IgD-negative memory B cell (primary cell): Measurements from ENCODE around the gene CWH43. TPM values are rescaled to one million over a fixed set of nuclear protein-coding genes. Genes with fewer than 3 reads are reported as not detected.
A peak's percentile ranks its signal among the peaks of the same experiment; 100 is the strongest.
"Not testable (repeated sequence)": the region's sequence is repeated elsewhere in the genome, so short reads cannot be mapped to it uniquely, and the experiment has no call there.

ENCODE experiments used
- H3K27ac Mint-ChIP-seq, 3 donors: one replicate each; pipeline ENCODE4 v1.8.0; 2020 to 2022; ENCODE audit warnings: mild to moderate bottlenecking in 3 of 3, mixed read lengths in 3 of 3, moderate library complexity in 1 of 3
- H3K27me3 Mint-ChIP-seq: one replicate; pipeline ENCODE4 v1.8.0; 2021; ENCODE audit warnings: mixed read lengths
- H3K36me3 Mint-ChIP-seq: one replicate; pipeline ENCODE4 v1.8.0; 2020; ENCODE audit warnings: mild to moderate bottlenecking, mixed read lengths
- H3K4me1 Mint-ChIP-seq, 3 donors: one replicate each; pipeline ENCODE4 v1.8.0; 2020 to 2022; ENCODE audit warnings: mixed read lengths in 3 of 3, mild to moderate bottlenecking in 1 of 3
- H3K4me3 Mint-ChIP-seq, 4 donors: one replicate each; pipeline ENCODE4 v1.8.0; 2020 to 2022; ENCODE audit warnings: mild to moderate bottlenecking in 4 of 4, mixed read lengths in 4 of 4, moderate library complexity in 3 of 4
- H3K9me3 Mint-ChIP-seq, 3 donors: one replicate each; pipeline ENCODE4 v1.8.0; 2020 to 2021; ENCODE audit warnings: mixed read lengths in 3 of 3, mild to moderate bottlenecking in 1 of 3
- polyA plus RNA-seq: library from polyadenylated mRNA; unstranded; fragments of 300-500 nt; fragmentation: Illumina TruSeq; gene quantifications from one replicate; pipeline ENCODE4 v1.2.3, GENCODE V29; 2021

CWH43 gene
- polyA plus RNA-seq, 1 donor from 2014 or later = not detected

DNA sequence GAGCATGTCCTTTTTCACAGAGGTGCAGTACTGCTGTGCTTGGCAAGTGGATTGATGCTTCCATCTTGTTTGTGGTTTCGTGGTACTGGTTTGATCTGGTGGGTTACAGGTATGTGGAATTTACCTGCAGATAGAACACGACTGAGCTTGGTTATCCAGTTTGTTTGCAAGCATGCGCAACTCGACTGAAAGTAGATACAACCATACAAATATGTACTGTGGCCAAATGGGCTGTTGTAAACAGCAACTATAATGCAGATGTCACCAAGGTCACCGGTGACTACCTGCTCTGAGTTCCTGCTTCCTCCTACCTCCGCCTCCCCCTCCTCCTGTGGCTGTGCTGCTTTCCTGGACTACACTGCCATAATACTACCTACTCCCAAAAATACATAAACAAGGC is 12.4 kb downstream of the CWH43 start:
- Mint-ChIP-seq H3K9me3 (peaks cover 0 to 5% (median 1%) of the 10 kb centered on the region in 3 donors), H3K36me3 (no peaks in the 10 kb centered on the region), H3K4me1 (no peaks in the 10 kb centered on the region), H3K27me3 (peaks cover 13% of the 10 kb centered on the region), H3K4me3 (no peak overlapping the region), H3K27ac (no peak overlapping the region)

DNA sequence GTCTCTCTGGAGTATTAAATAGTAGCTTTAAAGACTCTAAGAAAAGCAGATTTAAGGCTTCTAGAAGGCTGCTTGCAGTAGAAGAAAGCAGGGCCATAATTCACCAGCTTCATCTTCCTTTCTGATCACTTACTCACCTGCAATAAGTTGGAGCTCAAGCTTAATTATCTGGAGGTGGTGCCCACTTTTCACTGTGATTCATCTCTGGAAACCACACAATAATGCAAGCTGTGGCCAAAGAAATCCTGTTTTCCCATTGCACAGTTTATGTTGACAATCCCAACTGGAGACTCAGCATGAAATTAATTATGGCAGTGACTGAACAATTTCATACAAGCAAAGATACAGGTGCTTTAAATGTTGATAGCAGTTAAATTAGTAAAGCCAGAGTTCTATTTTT is 14.7 kb downstream of the CWH43 start:
- H3K27ac Mint-ChIP-seq = no peak overlapping the region
- H3K4me3 Mint-ChIP-seq = no peak overlapping the region

DNA sequence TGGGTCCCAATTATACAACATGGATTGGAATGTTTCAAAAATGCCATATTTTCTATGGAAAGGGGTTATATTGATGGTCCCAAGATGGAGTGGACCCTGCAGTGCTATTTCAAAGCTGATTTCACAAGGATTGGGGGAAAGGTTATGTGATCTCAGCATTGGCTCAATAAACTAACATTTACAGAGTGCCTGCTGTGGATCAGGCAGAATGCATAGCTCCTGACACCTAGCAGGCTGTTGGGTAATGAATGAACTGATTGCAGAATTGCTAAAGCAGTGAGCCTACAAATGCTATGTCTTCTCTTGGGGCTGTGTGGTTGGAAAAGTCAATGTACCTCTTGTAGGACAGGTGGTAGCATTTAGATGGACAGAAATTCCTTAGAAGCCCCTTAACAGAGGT is 16.9 kb downstream of the CWH43 start:
- H3K9me3 Mint-ChIP-seq = peaks cover 0 to 7% (median 1%) of the 10 kb centered on the region in 3 donors
- no peak overlapping the region for H3K27ac Mint-ChIP-seq
- peaks cover 9% of the 10 kb centered on the region for H3K27me3 Mint-ChIP-seq
- no peak overlapping the region for H3K4me3 Mint-ChIP-seq
- no peaks in the 10 kb centered on the region for H3K4me1 Mint-ChIP-seq
- H3K36me3 Mint-ChIP-seq = no peaks in the 10 kb centered on the region

More for the DNA sequence above, 14.7 kb downstream of the CWH43 start:
- Mint-ChIP-seq H3K27me3 (peaks cover 11% of the 10 kb centered on the region), H3K36me3 (no peaks in the 10 kb centered on the region), H3K4me1 (no peaks in the 10 kb centered on the region), H3K9me3 (peaks cover 0 to 5% (median 1%) of the 10 kb centered on the region in 3 donors)

DNA sequence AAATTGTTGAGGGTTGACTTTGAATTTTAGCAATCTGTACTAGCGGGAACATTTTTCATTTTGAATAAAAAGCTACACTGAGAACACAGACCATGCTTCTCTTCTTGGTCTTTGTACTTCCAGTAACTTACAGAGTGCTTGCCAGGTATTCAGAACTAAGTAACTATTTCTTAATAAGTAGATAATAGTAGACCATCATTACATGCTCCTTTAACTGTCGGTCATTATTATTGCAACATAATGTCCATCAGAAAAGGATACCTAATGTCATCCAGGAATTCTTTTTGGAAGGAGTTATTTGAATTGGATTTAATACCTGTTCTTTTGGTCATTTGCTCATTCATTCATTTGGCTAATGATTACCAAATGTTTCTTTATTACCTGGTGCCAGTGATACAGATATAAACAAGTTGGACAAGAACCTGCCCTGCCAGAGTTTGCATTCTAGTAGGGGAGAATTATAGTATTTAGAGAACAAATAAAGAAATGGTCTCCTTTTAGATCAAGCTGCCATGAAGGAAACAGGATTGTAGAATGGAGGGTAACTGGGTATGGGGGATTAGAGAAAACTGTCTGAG is 32.7 kb downstream of the CWH43 start:
- Mint-ChIP-seq H3K27me3 (no peaks in the 10 kb centered on the region), H3K9me3 (peaks cover 2 to 12% (median 5%) of the 10 kb centered on the region in 3 donors), H3K4me1 (no peaks in the 10 kb centered on the region), H3K4me3 (no peak overlapping the region), H3K27ac (no peak overlapping the region), H3K36me3 (no peaks in the 10 kb centered on the region)

DNA sequence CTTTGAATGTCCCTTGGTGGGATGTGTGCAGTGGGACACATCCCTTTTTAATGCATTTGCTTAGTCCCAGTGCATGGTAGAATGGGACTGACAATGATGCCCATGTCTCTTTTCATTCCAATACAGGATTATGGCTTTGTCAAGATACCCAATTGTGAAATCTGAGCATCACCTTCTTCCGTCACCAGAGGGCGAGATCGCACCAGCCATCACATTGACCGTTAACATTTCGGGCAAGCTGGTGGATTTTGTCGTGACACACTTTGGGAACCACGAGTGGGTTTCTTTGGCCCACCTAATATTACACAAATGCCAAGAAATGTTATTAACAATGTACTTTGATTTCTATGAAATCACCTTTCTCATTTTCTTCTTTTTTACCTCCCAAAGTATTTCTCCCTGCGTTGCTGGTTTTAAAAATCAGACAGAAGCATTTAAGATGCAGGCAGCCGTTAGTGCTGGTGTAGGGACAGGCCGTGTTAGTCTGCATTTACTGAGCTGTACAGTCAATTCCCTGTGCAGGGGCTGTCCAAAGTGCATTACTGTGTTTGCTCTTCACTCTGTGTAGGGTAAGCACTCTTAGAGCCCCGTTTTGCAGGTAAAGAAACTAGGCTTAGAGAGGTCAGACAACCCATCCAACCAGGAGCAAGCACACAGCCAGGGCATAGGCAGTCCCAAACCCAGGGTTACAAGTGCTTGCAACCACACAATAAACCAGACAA is 46.5 kb downstream of the CWH43 start:
- H3K27me3 Mint-ChIP-seq = peaks cover 11% of the 10 kb centered on the region
- H3K4me3 Mint-ChIP-seq = no peak overlapping the region
- no peaks in the 10 kb centered on the region for H3K9me3 Mint-ChIP-seq
- no peaks in the 10 kb centered on the region for H3K36me3 Mint-ChIP-seq
- peaks cover 0 to 4% (median 0%) of the 10 kb centered on the region in 3 donors for H3K4me1 Mint-ChIP-seq
- H3K27ac Mint-ChIP-seq = no peak overlapping the region

DNA sequence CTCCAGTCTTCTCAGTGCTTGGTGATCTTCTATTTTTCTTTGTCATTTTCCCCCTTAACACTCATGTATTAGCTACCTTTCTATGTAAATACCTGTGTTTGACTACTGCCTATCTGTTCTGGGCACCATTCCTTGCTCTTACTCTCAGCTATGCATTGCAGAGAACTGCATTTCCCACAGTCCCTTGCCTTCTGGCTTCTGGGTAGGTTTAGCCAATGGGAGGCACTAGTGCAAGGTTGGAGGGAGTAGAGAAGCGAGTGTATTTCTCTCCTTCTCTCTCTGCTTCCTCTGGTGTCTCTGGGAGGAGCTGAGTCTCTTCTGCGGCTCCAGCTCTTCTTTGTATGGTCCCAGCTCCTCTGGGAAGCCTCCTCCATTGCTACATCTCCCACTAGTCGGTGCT is 50.5 kb downstream of the CWH43 start:
- Mint-ChIP-seq H3K4me3 (no peak overlapping the region), H3K9me3 (peaks cover 0 to 2% (median 0%) of the 10 kb centered on the region in 3 donors), H3K4me1 (peaks cover 0 to 4% (median 0%) of the 10 kb centered on the region in 3 donors), H3K27ac (no peak overlapping the region), H3K36me3 (no peaks in the 10 kb centered on the region), H3K27me3 (peaks cover 2% of the 10 kb centered on the region)

DNA sequence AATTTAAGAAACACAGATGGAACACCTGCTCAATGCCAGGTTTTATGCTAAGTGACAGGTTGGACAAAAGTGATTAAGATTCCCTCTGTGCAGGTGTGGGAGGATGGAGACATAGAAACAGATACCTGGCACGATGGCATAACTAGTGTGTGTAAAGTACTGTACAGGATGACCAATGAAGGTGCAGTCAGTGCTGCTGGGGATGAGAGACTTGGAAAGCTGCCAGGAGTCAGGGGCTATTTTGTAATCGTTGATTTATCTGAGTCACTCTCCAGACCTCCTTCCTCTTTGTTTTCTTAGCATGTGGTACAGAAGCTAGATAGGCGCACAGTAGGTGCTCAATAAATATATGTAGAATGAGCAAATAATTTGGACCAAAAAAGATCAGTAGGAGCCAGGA is 58.2 kb downstream of the CWH43 start:
- H3K27me3 Mint-ChIP-seq = no peaks in the 10 kb centered on the region
- H3K27ac Mint-ChIP-seq = no peak overlapping the region
- H3K4me3 Mint-ChIP-seq = no peak overlapping the region
- H3K36me3 Mint-ChIP-seq = no peaks in the 10 kb centered on the region
- no peaks in the 10 kb centered on the region for H3K4me1 Mint-ChIP-seq
- peaks cover 0 to 6% (median 0%) of the 10 kb centered on the region in 3 donors for H3K9me3 Mint-ChIP-seq

DNA sequence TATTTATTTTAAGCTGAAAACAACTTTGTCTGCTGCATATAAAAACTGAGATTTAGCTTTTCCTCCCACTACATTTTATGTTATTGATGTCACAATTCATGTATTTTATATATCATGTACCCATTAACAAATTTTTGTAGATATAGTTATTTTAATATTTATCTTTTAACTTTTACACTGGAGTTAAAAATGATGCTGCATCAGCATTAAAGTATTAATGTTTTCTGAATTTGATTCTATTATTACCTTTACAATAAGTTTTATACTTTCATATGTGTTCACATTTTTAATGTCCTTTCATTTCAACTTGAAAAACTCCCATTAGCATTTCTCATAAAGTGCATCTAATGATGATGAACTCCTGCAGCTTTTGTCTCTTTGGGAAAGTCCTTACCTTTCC is 72.2 kb downstream of the CWH43 start:
- H3K4me1 Mint-ChIP-seq = no peaks in the 10 kb centered on the region
- H3K27ac Mint-ChIP-seq = no peak overlapping the region
- no peak overlapping the region for H3K4me3 Mint-ChIP-seq
- H3K36me3 Mint-ChIP-seq = peaks cover 2% of the 10 kb centered on the region
- H3K27me3 Mint-ChIP-seq = peaks cover 2% of the 10 kb centered on the region
- H3K9me3 Mint-ChIP-seq = peaks cover 2 to 22% (median 12%) of the 10 kb centered on the region in 3 donors

DNA sequence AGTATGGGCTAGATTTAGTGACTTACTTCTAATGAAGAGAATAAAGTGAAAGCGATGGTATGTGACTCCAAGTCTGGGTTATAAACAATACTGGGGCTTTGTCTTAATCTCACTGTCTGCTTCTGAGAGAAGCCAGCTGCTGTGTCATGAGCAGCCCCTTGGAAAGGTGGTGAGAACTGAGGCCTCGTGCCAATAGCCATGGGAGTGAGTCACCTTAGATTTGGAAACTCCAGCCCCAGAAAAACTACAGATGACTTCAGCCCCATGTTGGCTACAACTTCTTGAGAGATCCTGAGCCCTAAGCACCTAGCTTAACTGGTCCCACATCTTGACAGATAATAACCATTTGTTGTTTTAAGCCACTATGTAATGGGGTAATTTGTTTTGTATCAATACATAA is 77.6 kb downstream of the CWH43 start:
- Mint-ChIP-seq H3K36me3 (peaks cover 3% of the 10 kb centered on the region), H3K4me3 (no peak overlapping the region), H3K4me1 (no peaks in the 10 kb centered on the region), H3K27ac (no peak overlapping the region), H3K9me3 (peaks cover under 1 to 16% (median 8%) of the 10 kb centered on the region in 3 donors), H3K27me3 (no peaks in the 10 kb centered on the region)

DNA sequence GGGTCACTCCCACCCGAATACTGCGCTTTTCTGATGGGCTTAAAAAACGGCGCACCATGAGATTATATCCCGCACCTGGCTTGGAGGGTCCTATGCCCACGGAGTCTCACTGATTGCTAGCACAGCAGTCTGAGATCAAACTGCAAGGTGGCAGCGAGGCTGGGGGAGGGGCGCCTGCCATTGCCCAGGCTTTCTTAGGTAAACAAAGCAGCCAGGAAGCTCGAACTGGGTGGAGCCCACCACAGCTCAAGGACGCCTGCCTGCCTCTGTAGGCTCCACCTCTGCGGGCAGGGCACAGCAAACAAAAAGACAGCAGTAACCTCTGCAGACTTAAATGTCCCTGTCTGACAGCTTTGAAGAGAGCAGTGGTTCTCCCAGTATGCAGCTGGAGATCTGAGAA is 86.1 kb downstream of the CWH43 start:
- H3K9me3 Mint-ChIP-seq, H3K36me3 Mint-ChIP-seq, H3K27ac Mint-ChIP-seq: not testable (repeated sequence)

DNA sequence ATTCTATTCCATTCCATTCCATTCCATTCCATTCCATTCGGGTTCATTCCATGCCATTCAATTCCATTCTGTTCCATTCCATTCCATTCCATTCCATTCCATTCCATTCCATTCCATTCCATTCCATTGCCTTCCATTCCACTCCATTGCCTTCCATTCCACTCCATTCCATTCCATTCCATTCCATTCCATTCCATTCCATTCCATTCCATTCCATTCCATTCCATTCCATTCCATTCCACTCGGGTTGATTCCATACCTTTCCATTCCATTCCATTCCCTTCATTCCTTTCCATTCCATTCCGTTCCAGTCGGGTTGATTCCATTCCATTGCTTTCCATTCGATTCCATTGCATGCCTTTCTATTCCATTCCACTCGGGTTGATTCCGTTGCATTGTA is 105.8 kb downstream of the CWH43 start:
- H3K4me1 Mint-ChIP-seq, H3K4me3 Mint-ChIP-seq: not testable (repeated sequence)
- peaks cover 22 to 25% (median 24%) of the 10 kb centered on the region in 3 donors for H3K9me3 Mint-ChIP-seq

More for the DNA sequence above, 86.1 kb downstream of the CWH43 start:
- not testable (repeated sequence) for H3K27me3 Mint-ChIP-seq, H3K4me1 Mint-ChIP-seq, H3K4me3 Mint-ChIP-seq

DNA sequence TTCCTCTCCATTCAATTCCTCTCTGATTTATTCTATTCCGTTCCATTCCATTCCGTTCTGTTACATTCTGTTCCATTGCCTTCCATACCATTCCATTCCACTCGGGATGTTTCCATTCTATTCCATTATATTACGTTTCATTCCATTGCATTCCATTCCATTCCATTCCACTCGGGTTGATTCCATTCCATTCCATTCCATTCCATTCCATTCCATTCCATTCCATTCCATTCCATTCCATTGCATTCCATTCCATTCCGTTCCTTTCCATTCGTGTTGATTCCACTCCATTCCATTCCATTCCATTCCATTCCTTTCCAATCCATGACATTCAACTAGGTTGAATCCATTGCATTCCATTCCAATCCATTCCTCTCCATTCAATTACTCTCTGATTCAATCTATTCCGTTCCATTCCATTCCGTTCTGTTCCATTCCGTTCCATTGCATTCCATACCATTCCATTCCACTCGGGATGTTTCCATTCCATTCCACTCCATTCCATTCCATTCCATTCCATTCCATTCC is 106.6 kb downstream of the CWH43 start:
- H3K27ac Mint-ChIP-seq, H3K36me3 Mint-ChIP-seq, H3K4me1 Mint-ChIP-seq, H3K27me3 Mint-ChIP-seq, H3K4me3 Mint-ChIP-seq: not testable (repeated sequence)
- H3K9me3 Mint-ChIP-seq = peaks cover 27 to 32% (median 31%) of the 10 kb centered on the region in 3 donors

More for the DNA sequence above, 105.8 kb downstream of the CWH43 start:
- H3K36me3 Mint-ChIP-seq, H3K27me3 Mint-ChIP-seq: not testable (repeated sequence)
- H3K27ac Mint-ChIP-seq = peak overlapping the region in 1 of 3 donors; percentile 12

DNA sequence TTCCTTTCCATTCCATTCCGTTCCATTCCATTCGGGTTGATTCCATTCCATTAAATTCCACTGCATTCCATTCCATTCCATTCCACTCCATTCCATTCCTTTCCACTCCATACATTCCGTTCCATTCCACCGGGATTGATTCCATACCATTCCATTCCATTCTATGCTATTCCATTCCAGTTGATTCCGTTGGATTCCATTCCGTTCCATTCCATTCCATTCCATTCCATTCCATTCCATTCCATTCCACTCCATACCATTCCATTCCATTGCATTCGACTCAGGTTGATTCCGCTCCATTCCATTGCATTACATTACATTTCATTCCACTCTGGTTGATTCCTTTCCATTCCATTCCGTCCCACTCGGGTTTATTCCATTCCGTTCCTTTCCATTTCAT is 110.1 kb downstream of the CWH43 start:
- H3K4me3 Mint-ChIP-seq, H3K27me3 Mint-ChIP-seq, H3K36me3 Mint-ChIP-seq, H3K27ac Mint-ChIP-seq, H3K4me1 Mint-ChIP-seq: not testable (repeated sequence)
- peaks cover 43 to 55% (median 53%) of the 10 kb centered on the region in 3 donors for H3K9me3 Mint-ChIP-seq

DNA sequence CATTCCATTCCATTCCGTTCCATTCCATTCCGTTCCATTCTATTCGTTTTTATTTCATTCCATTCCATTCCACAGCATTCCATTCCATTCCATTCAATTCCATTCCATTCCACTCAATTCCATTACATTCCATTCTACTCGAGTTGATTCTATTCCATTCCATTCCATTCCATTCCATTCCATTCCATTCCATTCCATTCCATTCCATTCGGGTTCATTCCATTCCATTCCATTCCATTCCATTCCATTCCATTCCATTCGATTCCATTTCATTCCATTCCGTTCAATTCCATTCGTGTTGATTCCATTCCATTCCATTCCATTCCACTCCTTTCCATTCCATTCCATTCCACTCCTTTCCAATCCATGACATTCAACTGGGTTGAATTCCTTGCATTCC is 110.6 kb downstream of the CWH43 start:
- H3K27ac Mint-ChIP-seq, H3K36me3 Mint-ChIP-seq, H3K4me1 Mint-ChIP-seq, H3K27me3 Mint-ChIP-seq, H3K4me3 Mint-ChIP-seq: not testable (repeated sequence)
- H3K9me3 Mint-ChIP-seq = peaks cover 39 to 52% (median 51%) of the 10 kb centered on the region in 3 donors

DNA sequence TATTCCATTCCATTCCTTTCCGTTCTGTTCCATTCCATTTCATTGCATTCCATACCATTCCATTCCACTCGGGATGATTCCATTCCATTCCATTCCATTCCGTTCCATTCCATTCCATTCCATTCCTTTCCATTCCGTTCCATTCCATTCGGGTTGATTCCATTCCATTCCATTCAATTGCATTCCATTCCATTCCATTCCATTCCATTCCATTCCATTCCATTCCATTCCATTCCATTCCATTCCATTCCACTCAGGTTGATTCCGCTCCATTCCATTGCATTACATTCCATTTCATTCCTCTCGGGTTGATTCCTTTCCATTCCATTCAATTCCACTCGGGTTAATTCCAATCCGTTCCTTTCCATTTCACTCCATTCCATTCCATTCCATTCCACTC is 111.0 kb downstream of the CWH43 start:
- H3K9me3 Mint-ChIP-seq = peaks cover 34 to 47% (median 47%) of the 10 kb centered on the region in 3 donors
- H3K36me3 Mint-ChIP-seq, H3K27ac Mint-ChIP-seq: not testable (repeated sequence)

DNA sequence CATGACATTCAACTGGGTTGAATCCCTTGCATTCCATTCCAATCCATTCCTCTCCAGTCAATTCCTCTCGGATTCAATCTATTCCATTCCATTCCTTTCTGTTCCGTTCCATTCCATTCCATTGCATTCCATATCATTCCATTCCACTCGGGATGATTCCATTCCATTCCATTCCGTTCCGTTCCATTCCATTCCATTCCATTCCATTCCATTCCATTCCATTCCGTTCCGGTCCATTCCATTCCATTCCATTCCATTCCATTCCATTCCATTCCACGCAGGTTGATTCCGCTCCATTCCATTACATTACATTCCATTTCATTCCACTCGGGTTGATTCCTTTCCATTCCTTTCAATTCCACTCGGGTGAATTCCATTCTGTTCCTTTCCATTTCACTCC is 111.4 kb downstream of the CWH43 start:
- H3K9me3 Mint-ChIP-seq = peaks cover 32 to 48% (median 47%) of the 10 kb centered on the region in 3 donors
- H3K4me3 Mint-ChIP-seq, H3K36me3 Mint-ChIP-seq, H3K4me1 Mint-ChIP-seq, H3K27me3 Mint-ChIP-seq, H3K27ac Mint-ChIP-seq: not testable (repeated sequence)

More for the DNA sequence above, 111.0 kb downstream of the CWH43 start:
- not testable (repeated sequence) for H3K4me3 Mint-ChIP-seq, H3K27me3 Mint-ChIP-seq, H3K4me1 Mint-ChIP-seq
